H9 (cell line): Measurements from ENCODE around the gene PDE3A. TPM values are rescaled to one million over a fixed set of nuclear protein-coding genes. Genes with fewer than 3 reads are reported as not detected.

Source experiments
- DNase-seq: peaks from one replicate; pipeline ENCODE4 v3.0.0-alpha.2; 2017
- H2AFZ ChIP-seq: one replicate; pipeline ENCODE4 v1.6.1; 2013; ENCODE audit warnings: mild to moderate bottlenecking, low read length, control low read depth, moderate library complexity
- H2AK5ac ChIP-seq: 2 replicates; pipeline ENCODE4 v1.6.1; 2013; ENCODE audit warnings: low read length, control low read depth, mixed read lengths; ENCODE audit not compliant: insufficient read length
- H2BK120ac ChIP-seq: one replicate; pipeline ENCODE4 v1.6.1; 2013; ENCODE audit warnings: low read depth, mild to moderate bottlenecking, low read length, control low read depth, inconsistent platforms; ENCODE audit not compliant: poor library complexity, severe bottlenecking
- H2BK12ac ChIP-seq: 2 replicates; pipeline ENCODE4 v1.6.1; 2013; ENCODE audit warnings: low read length, control low read depth, mixed read lengths, low read depth; ENCODE audit not compliant: insufficient read length
- H2BK15ac ChIP-seq: 2 replicates; pipeline ENCODE4 v1.6.1; 2013; ENCODE audit warnings: low read depth, low read length, control low read depth
- H2BK20ac ChIP-seq: one replicate; pipeline ENCODE4 v1.6.1; 2013; ENCODE audit warnings: low read depth, mild to moderate bottlenecking, low read length, control low read depth, inconsistent platforms; ENCODE audit not compliant: poor library complexity, severe bottlenecking
- H2BK5ac ChIP-seq: 2 replicates; pipeline ENCODE4 v1.6.1; 2013; ENCODE audit warnings: low read length, control low read depth, mixed read lengths; ENCODE audit not compliant: insufficient read length
- H3K14ac ChIP-seq: 2 replicates; pipeline ENCODE4 v1.6.1; 2013; ENCODE audit warnings: low read length, control low read depth; ENCODE audit not compliant: insufficient read depth
- H3K18ac ChIP-seq: 2 replicates; pipeline ENCODE4 v1.6.1; 2013; ENCODE audit warnings: low read depth, mild to moderate bottlenecking, mixed read lengths, low read length, control low read depth; ENCODE audit not compliant: insufficient read length
- H3K23ac ChIP-seq: 2 replicates; pipeline ENCODE4 v1.6.1; 2013; ENCODE audit warnings: low read length, control low read depth, mixed read lengths, low read depth; ENCODE audit not compliant: insufficient read length
- H3K23me2 ChIP-seq: 2 replicates; pipeline ENCODE4 v1.6.1; 2013; ENCODE audit warnings: low read depth, mild to moderate bottlenecking, mixed read lengths, low read length, control low read depth; ENCODE audit not compliant: insufficient read length, poor library complexity, severe bottlenecking
- H3K27ac ChIP-seq: 2 replicates; pipeline ENCODE4 v1.5.1; 2013; ENCODE audit warnings: low read length, control low read depth, mixed read lengths, low read depth; ENCODE audit not compliant: insufficient read length
- H3K27me3 ChIP-seq: 2 replicates; pipeline ENCODE4 v1.6.1; 2013; ENCODE audit warnings: low read length, control low read depth, inconsistent platforms; ENCODE audit not compliant: insufficient read depth
- H3K4ac ChIP-seq: 2 replicates; pipeline ENCODE4 v1.6.1; 2013; ENCODE audit warnings: low read depth, mild to moderate bottlenecking, control low read depth, inconsistent platforms, low read length, moderate library complexity
- H3K4me1 ChIP-seq: 2 replicates; pipeline ENCODE4 v1.6.1; 2013; ENCODE audit warnings: low read length, control low read depth, inconsistent platforms; ENCODE audit not compliant: insufficient read depth
- H3K4me2 ChIP-seq: 2 replicates; pipeline ENCODE4 v1.6.1; 2013; ENCODE audit warnings: low read length, control low read depth, mixed read lengths; ENCODE audit not compliant: insufficient read length, insufficient read depth
- H3K56ac ChIP-seq: 2 replicates; pipeline ENCODE4 v1.6.1; 2013; ENCODE audit warnings: low read depth, mild to moderate bottlenecking, mixed read lengths, low read length, control low read depth; ENCODE audit not compliant: insufficient read length
- H3K79me1 ChIP-seq: 2 replicates; pipeline ENCODE4 v1.6.1; 2013; ENCODE audit warnings: low read depth, mild to moderate bottlenecking, moderate library complexity, low read length, control low read depth, inconsistent platforms; ENCODE audit not compliant: insufficient read depth, poor library complexity, severe bottlenecking
- H3K79me2 ChIP-seq: 2 replicates; pipeline ENCODE4 v1.6.1; 2013; ENCODE audit warnings: low read length, control low read depth, inconsistent platforms; ENCODE audit not compliant: insufficient read depth
- H3K9ac ChIP-seq: 2 replicates; pipeline ENCODE4 v1.6.1; 2013; ENCODE audit warnings: low read length, control low read depth, mixed read lengths; ENCODE audit not compliant: insufficient read length; ENCODE audit errors: extremely low read depth
- H3K9me3 ChIP-seq: one replicate; pipeline ENCODE4 v1.6.1; 2013; ENCODE audit warnings: low read depth, low read length, inconsistent platforms; ENCODE audit not compliant: control insufficient read depth
- H3T11ph ChIP-seq: one replicate; pipeline ENCODE4 v1.6.1; 2013; ENCODE audit warnings: mild to moderate bottlenecking, low read length, control low read depth, inconsistent platforms
- H4K20me1 ChIP-seq: one replicate; pipeline ENCODE4 v1.6.1; 2013; ENCODE audit not compliant: control insufficient read depth, insufficient read length, insufficient read depth
- H4K5ac ChIP-seq: 2 replicates; pipeline ENCODE4 v1.6.1; 2013; ENCODE audit warnings: low read depth, mild to moderate bottlenecking, mixed read lengths, low read length, control low read depth; ENCODE audit not compliant: insufficient read length
- H4K8ac ChIP-seq: replicated peaks from 2 replicates; pipeline ENCODE4 v1.6.1; 2013; ENCODE audit warnings: low read length, control low read depth, mixed read lengths, low read depth; ENCODE audit not compliant: insufficient read length
- H4K91ac ChIP-seq: 2 replicates; pipeline ENCODE4 v1.6.1; 2013; ENCODE audit warnings: low read depth, mild to moderate bottlenecking, moderate library complexity, mixed read lengths, low read length, control low read depth; ENCODE audit not compliant: insufficient read length
- H3K27ac Mint-ChIP-seq, 3 experiments: 2 replicates in 2 of 3; 3 replicates in 1 of 3; pipeline ENCODE4 v1.8.0; 2020 to 2021; ENCODE audit warnings: mixed read lengths in 3 of 3, mild to moderate bottlenecking in 1 of 3, moderate library complexity in 1 of 3
- H3K27me3 Mint-ChIP-seq: 2 replicates; pipeline ENCODE4 v1.8.0; 2021; ENCODE audit warnings: low read depth, mild to moderate bottlenecking, moderate library complexity, mixed read lengths
- H3K36me3 Mint-ChIP-seq, 3 experiments: 2 replicates in 2 of 3; 3 replicates in 1 of 3; pipeline ENCODE4 v1.8.0; 2020 to 2021; ENCODE audit warnings: low read depth in 3 of 3, mixed read lengths in 3 of 3; ENCODE audit not compliant: insufficient read depth in 1 of 3
- H3K4me1 Mint-ChIP-seq, 2 experiments: 2 replicates each; pipeline ENCODE4 v1.8.0; 2020; ENCODE audit warnings: mixed read lengths in 2 of 2
- H3K4me3 Mint-ChIP-seq, 2 experiments: 2 replicates in 1 of 2; 3 replicates in 1 of 2; pipeline ENCODE4 v1.8.0; 2020 to 2021; ENCODE audit warnings: mild to moderate bottlenecking in 2 of 2, mixed read lengths in 2 of 2, moderate library complexity in 1 of 2
- H3K9me3 Mint-ChIP-seq, 2 experiments: 2 replicates in 1 of 2; 3 replicates in 1 of 2; pipeline ENCODE4 v1.8.0; 2020; ENCODE audit warnings: mild to moderate bottlenecking in 2 of 2, mixed read lengths in 2 of 2, moderate library complexity in 1 of 2
- WGBS: extraction: QIAGEN DNeasy Blood & Tissue Kit; methylation state at CpG from one replicate; pipeline ENCODE4 v1.1.7; 2013; ENCODE audit warnings: missing lambda C conversion rate, low lambda C conversion rate, mixed read lengths; ENCODE audit not compliant: insufficient read length; ENCODE audit errors: extremely low coverage; 5-methylcytosine and 5-hydroxymethylcytosine counted together
- total RNA-seq: library from RNA; stranded (reverse); gene quantifications from 2 replicates; pipeline ENCODE4 v1.2.1, GENCODE V29; 2021
- TF ChIP-seq, protein P1 (sequence below): fragments of 200-600 bp; sonication (generic); conservative IDR thresholded peaks from 3 replicates; pipeline ENCODE4 v1.8.0; 2021; ENCODE audit warnings: antibody characterized with exemption, mild to moderate bottlenecking

PDE3A gene
- total RNA-seq, 1 experiment from 2014 or later = 3.0 TPM

GRCh38 chr12:20475542-20475941 lies 107.2 kb downstream of the PDE3A start:
- WGBS = no CpG with 5 or more reads among the region's 5 CpGs
- no peak overlapping the region for H3K4me2 ChIP-seq
- peak overlapping the region in 1 of 3 experiments; percentile 44; a peak in 1 of 7 replicates for H3K27ac Mint-ChIP-seq

More at GRCh38 chr12:20475542-20475941, 107.2 kb downstream of the PDE3A start:
- Histone ChIP-seq H3K4me1 (no peaks in the 10 kb centered on the region), H3K79me2 (no peaks in the 10 kb centered on the region), H3K27me3 (no peaks in the 10 kb centered on the region), H2BK120ac (no peak overlapping the region), H4K91ac (no peak overlapping the region), H2AFZ (no peak overlapping the region), H3K9me3 (no peaks in the 10 kb centered on the region), H2BK20ac (no peak overlapping the region), H2AK5ac (no peak overlapping the region), H3K23me2 (no peaks in the 10 kb centered on the region), H2BK15ac (no peak overlapping the region), H2BK12ac (no peak overlapping the region), H3K56ac (no peak overlapping the region), H3K9ac (no peak overlapping the region), H3K18ac (no peak overlapping the region), H4K20me1 (no peaks in the 10 kb centered on the region), H3K4ac (no peak overlapping the region), H2BK5ac (no peak overlapping the region), H4K5ac (no peak overlapping the region), H3K79me1 (no peaks in the 10 kb centered on the region), H4K8ac (no peak overlapping the region), H3K27ac (no peak overlapping the region), H3K14ac (no peak overlapping the region), H3K23ac (no peak overlapping the region), H3T11ph (no peak overlapping the region)
- no peak overlapping the region for H3K4me3 Mint-ChIP-seq
- no peaks in the 10 kb centered on the region for H3K27me3 Mint-ChIP-seq
- peaks cover 7 to 14% (median 7%) of the 10 kb centered on the region in 3 experiments; a peak in 6 of 7 replicates for H3K36me3 Mint-ChIP-seq
- H3K9me3 Mint-ChIP-seq = peaks cover 7 to 8% of the 10 kb centered on the region in 2 experiments; a peak in 4 of 5 replicates
- TF ChIP-seq, protein P1, sequence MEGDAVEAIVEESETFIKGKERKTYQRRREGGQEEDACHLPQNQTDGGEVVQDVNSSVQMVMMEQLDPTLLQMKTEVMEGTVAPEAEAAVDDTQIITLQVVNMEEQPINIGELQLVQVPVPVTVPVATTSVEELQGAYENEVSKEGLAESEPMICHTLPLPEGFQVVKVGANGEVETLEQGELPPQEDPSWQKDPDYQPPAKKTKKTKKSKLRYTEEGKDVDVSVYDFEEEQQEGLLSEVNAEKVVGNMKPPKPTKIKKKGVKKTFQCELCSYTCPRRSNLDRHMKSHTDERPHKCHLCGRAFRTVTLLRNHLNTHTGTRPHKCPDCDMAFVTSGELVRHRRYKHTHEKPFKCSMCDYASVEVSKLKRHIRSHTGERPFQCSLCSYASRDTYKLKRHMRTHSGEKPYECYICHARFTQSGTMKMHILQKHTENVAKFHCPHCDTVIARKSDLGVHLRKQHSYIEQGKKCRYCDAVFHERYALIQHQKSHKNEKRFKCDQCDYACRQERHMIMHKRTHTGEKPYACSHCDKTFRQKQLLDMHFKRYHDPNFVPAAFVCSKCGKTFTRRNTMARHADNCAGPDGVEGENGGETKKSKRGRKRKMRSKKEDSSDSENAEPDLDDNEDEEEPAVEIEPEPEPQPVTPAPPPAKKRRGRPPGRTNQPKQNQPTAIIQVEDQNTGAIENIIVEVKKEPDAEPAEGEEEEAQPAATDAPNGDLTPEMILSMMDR = no peak
- no peak for DNase-seq
- peaks cover 12 to 13% of the 10 kb centered on the region in 2 experiments for H3K4me1 Mint-ChIP-seq
